ENCODE measurements around the gene ADAMTSL4.

DNA sequence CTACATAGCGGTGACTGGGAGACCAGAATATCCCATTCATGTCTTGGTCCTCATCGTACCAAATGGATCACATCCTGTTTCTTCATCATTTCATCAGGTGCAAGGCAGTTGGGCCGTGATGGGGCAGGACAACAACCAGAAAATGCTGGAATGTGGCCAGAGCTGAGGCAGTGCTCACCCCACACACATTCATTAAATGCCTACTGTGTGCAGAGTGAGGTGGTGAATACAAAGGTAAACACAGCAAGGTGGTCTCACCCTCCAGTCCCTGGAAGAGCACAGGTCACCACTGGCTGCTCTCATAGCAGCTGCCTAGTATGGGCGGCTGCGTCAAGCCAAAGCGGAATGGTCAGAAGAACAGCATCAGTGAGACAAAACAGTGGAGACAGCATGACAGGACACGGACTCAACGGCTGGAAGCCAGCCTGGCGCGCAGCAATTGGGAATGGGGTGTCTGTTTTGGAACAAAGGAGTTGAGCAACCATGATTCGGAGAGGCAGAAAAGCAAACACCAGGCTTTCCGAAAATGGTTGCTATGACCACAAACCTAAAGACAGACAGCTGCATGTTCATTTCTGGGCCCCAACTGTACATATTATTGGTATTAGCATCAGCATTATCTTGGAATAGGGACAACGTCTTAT lies 5.6 kb upstream of the ADAMTSL4 start:
- TF ChIP-seq, protein P1, sequence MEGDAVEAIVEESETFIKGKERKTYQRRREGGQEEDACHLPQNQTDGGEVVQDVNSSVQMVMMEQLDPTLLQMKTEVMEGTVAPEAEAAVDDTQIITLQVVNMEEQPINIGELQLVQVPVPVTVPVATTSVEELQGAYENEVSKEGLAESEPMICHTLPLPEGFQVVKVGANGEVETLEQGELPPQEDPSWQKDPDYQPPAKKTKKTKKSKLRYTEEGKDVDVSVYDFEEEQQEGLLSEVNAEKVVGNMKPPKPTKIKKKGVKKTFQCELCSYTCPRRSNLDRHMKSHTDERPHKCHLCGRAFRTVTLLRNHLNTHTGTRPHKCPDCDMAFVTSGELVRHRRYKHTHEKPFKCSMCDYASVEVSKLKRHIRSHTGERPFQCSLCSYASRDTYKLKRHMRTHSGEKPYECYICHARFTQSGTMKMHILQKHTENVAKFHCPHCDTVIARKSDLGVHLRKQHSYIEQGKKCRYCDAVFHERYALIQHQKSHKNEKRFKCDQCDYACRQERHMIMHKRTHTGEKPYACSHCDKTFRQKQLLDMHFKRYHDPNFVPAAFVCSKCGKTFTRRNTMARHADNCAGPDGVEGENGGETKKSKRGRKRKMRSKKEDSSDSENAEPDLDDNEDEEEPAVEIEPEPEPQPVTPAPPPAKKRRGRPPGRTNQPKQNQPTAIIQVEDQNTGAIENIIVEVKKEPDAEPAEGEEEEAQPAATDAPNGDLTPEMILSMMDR (IDR thresholded peaks at IDR 0.05), result no peak
- TF ChIP-seq POLR2A (IDR thresholded peaks at IDR 0.05), result no peak
- peak in 3 of 4 donors; percentile 31 to 58 (median 46) for TF ChIP-seq POLR2AphosphoS5 (IDR thresholded peaks at IDR 0.05)
- no peak for TF ChIP-seq EP300 (IDR thresholded peaks at IDR 0.05)

Data from sigmoid colon (tissue), 4 donors.